ENCODE measurements around the gene LBHD2.
"Not testable (repeated sequence)": the region's sequence is repeated elsewhere in the genome, so short reads cannot be mapped to it uniquely, and the experiment has no call there.

Gene LBHD2

DNA sequence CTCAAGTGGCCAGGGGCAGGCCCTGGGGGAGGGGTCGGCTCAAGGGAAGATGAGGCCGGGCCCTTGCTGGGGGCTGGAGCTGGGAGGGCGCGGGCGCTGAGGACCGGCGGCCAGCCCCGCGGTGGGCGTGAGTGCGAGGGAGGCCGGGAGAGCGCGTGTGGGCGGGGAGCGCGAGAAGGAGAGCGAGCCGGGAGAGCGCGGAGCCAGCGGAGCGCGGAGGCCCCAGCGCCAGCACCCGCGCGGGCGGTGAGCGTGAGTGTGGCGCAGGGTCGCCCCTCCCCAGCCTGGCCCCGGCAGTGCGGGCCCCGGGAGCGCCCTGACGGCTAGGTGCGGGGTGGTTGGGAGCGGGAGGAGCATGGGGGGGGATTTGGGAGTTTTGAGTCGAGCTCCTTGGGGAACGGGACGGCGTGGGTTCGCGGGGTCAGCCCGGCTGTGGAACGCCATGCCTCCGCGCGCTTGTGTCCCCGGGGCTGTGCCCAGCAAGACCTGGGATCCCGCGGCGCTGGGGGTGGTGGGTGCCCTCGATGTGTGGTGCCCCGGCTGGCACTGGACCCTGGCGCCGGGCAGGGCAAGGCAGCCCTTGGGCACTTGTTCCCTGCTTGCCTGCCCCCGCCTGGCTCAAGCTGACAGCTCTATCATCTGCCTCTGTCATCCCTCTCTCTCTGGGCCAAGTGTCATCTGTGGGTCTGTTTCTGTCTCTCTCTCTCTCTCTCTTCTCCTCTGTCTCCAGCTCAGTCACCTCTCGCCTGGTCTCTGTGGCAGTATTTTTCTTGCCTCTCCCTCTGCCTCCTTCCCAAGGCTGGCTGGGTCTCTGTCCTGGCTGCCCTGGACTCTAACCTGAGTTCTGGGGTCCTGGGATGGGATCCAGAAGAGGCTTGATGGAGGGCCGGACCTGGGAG is at the start of gene LBHD2:
Gene LBHD2 (plus strand): TSS at position 190 of the 899 bp plus-strand sequence. CDS start 1,803 bp downstream, outside the sequence.
- DNase-seq (ENCODE audit: low read depth in 3 of 3) = no peak

- no peak for DNase-seq (ENCODE audit: low read depth in 3 of 3)
Observed at GRCh38 chr14:103041464-103041863, 42.5 kb upstream of the LBHD2 start.

DNA sequence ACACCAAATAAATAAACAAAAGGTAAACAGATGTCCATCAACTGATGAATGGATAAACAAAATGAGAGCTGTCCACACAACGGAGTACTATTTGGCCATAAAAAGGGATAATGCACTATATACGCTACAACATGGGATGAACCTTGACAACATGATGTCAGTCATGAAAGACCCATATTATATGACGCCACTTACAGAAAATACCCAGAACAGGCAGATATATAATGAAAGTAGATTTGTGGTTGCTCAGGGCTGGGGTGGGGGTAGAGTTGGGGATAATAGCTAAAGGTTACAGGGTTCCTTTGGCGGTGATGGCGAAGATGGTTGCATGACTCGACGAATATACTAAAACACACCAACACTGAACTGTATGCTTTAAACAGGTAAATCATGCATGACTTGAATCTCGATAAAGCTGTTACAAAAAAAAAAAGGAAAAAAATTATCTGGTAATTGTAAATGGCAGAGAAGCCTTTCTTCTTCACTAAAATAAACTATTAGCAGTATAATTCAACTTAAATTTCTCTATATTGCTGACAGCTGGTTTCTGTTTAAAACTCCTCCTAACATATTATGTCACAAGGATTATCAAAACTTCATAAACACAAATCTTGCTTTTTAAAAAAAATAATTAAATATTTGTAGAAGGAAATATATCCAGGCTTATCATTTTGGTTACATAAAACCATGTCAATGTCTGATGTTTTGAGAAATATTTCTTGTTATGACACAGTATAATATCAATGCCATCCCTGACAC is 40.6 kb upstream of the LBHD2 start:
- no peak for DNase-seq (ENCODE audit: low read depth in 3 of 3)

DNA sequence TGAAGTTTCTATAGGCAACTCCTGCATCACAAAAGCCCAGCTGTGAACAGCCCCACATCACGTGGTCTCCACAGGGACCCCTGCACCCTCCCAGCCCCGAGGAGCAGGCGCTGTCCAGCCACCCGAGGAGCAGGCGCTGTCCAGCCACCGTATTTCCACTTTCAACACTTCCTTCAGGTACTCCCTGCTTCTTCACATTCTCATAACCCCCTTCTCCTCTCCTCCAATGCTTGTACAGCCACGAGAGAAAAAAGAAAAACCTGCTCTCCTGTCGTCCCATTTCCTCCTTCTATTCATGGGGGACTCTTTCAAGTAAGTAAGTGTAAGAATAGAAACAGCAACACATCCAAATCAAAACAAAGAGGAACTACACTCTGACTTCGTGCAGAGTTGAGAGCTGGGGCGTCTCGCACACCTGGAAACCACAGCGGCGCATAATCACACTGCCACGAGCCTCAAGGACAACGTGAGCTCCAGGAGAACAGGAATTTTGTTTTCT is 38.6 kb upstream of the LBHD2 start:
- DNase-seq (ENCODE audit: low read depth in 3 of 3) = no peak

- DNase-seq (ENCODE audit: low read depth in 3 of 3) = not testable (repeated sequence)
Observed at GRCh38 chr14:103047453-103047852, 36.6 kb upstream of the LBHD2 start.

DNA sequence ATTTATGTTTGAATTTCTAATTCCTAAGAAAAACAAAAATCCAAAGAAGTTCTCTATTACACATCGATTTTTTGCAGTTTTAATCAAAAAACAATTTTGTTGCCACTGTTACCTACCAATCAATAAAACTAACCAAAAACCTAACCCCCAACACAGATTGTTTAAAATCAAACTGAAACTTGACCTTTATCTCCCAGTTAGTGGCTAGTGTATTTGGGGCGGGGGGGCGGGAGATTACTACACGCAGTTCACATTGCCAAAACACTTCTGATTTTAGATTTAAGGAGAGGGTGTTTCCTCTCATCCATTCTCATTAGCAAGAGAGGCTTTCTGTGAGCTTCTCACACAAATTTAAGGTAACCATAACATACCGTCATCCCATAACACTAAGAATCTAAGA is 33.1 kb upstream of the LBHD2 start:
- DNase-seq (ENCODE audit: low read depth in 3 of 3) = no peak

- DNase-seq (ENCODE audit: low read depth in 3 of 3) = no peak
Observed at GRCh38 chr14:103052407-103052806, 31.6 kb upstream of the LBHD2 start.

DNA sequence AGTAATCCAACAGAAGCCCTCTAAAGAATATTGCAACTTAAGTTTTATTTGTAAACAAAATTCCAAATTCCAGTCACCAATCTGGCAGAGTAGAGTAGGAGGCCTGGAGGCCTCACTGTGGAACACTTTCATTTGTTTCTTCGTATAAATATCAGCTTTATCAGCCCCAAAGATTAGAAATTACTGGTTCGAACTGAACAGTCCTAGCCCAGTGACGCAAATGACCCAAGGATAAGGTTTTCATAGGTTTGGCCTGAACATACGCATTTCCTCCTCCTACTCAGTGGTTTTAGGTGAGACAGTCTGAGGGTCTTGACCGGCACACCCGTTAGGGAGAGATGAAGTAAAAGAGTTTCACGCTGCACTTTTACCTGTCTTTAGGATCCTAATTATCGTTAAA is 28.3 kb upstream of the LBHD2 start:
- DNase-seq (ENCODE audit: low read depth in 3 of 3) = no peak

DNA sequence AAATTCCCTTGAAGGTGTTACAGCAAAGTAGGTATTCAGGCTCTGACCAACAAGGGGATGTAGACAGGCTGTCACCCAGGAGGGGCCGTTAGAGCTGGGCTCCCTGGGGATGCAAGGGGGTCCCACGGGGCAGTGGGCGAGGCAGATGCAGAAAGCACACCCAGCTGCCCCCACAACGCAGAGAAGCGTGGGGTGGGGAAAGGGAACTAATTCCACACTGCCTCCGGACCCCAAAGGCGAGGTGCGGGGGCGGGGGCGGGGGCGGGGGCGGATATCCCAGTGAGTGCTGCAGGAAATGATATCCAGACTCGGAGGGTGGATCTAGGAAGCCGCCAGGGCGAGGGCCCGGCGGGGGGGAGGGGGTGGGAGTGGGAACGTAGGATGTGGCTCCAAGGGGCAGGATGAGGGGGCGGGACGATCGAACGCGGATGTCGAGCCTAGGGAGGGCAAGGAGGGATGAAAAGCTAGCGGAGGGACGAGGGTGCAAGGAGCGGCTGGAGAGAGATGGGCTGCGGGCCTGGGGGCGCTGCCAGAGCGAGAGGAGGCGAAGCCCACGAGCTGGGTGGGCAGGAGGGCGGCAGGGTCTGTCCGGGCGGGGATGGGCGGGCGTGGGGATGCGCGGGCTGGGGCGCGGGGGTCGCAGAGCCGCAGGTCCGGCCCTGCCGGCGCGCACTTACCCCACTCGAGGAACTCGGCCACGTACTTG is 27.5 kb upstream of the LBHD2 start:
- DNase-seq (ENCODE audit: low read depth in 3 of 3) = no peak

GRCh38 chr14:103057028-103057371 is 27.0 kb upstream of the LBHD2 start:
- no peak for DNase-seq (ENCODE audit: low read depth in 3 of 3)

- peak in 2 of 3 experiments; percentile 25 to 68 for DNase-seq (ENCODE audit: low read depth in 3 of 3)
Observed at GRCh38 chr14:103057372-103058163, 26.4 kb upstream of the LBHD2 start, which contains the start of gene CDC42BPB. TSS of gene CDC42BPB (minus strand) at chr14:103057549. CDS start at chr14:103057173, 376 bp downstream.

DNA sequence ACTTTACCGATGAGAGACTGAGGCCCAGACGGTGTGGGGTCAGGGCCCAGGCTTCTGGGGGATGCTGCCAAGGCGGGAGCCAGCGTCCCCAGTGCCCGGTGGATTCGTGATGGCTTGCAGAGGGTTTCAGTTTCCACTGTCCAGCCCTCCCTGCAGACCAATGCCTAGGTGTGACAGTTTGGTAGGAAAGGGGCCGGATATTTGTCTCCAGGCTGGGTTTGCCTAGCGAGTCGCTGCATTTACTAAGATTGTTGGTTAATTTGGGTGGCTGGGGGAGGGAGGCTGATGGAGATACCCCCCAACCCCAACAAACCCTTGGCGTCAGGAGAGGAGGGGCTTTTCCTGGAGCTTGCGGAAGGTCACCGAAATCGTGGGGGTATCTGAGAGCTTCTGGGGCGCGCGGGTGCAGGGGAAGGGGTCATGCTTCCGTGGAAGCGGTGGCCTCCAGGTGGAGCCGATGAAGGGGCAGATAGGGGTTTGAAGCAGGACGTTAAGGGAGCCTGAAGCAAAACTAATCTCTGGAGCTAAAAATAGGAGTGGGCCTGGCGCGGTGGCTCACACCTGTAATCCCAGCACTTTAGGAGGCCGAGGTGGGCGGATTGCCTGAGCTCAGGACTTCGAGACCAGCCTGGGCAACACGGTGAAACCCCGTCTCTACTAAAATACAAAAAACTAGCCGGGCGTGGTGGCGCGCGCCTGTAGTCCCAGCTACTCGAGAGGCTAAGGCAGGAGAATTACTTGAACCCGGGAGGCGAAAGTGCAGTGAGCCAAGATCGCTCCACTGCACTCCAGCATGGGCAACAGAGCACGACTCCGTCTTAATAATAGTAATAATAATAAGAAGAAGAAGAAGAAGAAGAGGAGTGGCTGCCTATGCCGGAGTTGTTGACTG is 25.6 kb upstream of the LBHD2 start:
- DNase-seq (ENCODE audit: low read depth in 3 of 3) = no peak

DNA sequence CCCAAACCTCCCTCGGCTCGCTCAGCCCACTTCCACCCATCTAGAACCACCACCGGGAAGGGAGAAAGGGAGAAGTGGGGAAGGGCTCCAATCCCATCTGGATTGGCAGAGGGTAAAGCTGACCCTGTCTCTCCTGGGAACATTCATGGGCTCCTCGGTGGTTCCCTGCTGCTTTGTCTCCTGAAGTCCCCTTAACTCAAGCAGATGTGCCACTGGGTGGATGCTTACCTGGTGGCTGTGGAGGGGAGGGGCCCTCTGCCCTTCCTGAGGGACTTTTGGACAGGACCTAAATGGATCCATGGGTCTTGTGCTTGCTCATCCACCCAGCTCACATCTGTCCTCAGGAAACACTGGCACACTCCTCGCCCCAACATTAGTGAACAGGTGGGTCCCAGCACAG is 24.5 kb upstream of the LBHD2 start:
- DNase-seq (ENCODE audit: low read depth in 3 of 3) = no peak

- no peak for DNase-seq (ENCODE audit: low read depth in 3 of 3)
Observed at GRCh38 chr14:103061482-103061976, 22.5 kb upstream of the LBHD2 start.

DNA sequence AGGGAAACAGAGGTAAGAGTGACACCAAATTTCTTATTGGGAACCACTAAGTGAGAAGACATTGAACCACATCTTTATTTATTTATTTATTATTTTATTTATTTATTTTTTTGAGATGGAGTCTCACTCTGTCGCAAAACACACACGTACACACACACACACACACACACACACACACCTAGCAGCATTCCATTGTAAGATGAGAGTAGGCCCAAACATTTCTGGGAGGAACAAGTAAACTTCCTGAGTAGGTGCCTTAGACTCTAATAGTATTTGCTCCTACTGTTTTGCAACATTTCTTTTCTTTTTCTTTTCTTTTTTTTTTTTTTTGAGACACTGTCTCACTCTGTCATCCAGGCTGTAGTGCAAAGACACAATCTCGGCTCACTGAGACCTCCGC is 19.6 kb upstream of the LBHD2 start:
- no peak for DNase-seq (ENCODE audit: low read depth in 3 of 3)

GRCh38 chr14:103064978-103065377 is 19.0 kb upstream of the LBHD2 start:
- no peak for DNase-seq (ENCODE audit: low read depth in 3 of 3)

DNA sequence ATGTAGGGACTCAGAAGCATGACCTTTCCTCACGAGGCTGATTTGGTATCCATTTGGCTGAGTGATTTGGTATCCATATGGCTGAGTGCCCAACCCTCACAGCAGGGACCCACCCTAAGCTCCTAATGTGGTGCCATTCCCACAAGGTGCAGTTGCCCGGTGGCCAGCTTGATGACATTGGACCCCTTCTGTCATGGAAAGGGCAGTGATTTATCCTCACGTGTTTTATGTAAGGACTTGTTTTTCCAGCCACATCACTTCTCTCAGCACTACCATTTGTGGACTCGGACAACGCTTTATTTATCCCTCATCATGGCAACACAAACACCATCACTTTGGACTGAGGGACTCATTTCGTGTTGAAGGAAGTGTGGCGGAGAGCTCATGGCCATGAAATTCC is 18.1 kb upstream of the LBHD2 start:
- DNase-seq (ENCODE audit: low read depth in 3 of 3) = no peak

GRCh38 chr14:103066399-103066798 is 17.6 kb upstream of the LBHD2 start:
- no peak for DNase-seq (ENCODE audit: low read depth in 3 of 3)

DNA sequence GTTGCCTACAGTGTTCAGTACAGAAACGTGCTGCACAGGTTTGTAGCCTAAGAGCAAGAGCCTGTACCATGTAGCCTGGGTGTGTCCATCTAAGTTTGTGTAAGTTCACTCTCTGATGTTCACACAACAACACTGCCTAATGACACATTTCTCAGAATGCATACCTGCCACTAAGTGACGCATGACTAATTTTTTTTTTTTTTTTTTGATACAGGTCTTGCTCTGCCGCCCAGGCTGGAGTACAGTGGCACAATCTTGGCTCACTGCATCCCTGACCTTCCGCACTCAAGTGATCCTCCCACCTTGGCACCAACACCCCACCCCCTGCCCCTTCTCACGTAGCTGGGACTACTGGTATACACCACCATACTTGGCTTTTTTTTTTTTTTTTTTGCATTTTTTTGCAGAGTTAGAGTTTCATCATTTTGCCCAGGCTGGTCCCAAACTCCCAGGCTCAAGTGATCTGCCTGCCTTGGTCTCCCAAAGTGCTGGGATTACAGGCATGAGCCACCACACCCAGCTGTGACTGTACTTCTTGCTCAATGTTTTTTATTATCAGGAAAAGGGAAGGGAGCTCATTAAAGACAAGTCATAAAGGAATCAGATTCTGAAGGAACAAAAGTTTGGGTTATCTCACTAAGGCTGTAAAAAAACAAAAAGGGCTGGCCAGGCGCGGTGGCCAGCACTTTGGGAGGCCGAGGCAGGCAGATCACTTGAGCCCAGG is 16.6 kb upstream of the LBHD2 start:
- no peak for DNase-seq (ENCODE audit: low read depth in 3 of 3)

All from stimulated activated CD4-positive, alpha-beta T cell treated with anti-CD3 and anti-CD28 coated beads, TNF-alpha, amount 100 ng/mL, for 24 hours (primary cell).